Measurements from ENCODE around the gene DDX1. TPM values are rescaled to one million over a fixed set of nuclear protein-coding genes. Genes with fewer than 3 reads are reported as not detected.

Gene DDX1
- total RNA-seq, 4 donors from 2014 or later = 23.8 to 93.1 (median 56.6) TPM

DNA sequence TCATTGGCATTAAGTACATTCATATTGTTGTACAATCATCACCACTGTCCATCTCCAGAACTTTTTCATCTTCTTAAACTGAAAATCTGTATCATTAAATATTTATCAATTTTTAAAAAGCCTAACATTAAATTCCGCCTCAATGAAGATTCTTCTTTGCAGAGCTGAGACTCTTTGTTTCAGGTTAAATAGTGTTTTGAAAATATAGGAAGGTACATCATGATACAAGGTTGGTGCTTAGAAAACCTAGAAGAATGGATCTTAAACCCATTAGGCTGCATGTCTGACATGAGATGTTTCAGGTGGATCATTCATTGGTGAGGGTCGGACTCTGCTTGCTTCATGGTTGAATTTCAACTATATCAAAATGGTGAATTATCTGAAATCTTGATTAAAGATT is 30.5 kb downstream of the DDX1 start:
- H3K4me1 ChIP-seq = no peaks in the 10 kb centered on the region
- no peak for TF ChIP-seq POLR2A (IDR thresholded peaks at IDR 0.05)
- TF ChIP-seq, protein P1, sequence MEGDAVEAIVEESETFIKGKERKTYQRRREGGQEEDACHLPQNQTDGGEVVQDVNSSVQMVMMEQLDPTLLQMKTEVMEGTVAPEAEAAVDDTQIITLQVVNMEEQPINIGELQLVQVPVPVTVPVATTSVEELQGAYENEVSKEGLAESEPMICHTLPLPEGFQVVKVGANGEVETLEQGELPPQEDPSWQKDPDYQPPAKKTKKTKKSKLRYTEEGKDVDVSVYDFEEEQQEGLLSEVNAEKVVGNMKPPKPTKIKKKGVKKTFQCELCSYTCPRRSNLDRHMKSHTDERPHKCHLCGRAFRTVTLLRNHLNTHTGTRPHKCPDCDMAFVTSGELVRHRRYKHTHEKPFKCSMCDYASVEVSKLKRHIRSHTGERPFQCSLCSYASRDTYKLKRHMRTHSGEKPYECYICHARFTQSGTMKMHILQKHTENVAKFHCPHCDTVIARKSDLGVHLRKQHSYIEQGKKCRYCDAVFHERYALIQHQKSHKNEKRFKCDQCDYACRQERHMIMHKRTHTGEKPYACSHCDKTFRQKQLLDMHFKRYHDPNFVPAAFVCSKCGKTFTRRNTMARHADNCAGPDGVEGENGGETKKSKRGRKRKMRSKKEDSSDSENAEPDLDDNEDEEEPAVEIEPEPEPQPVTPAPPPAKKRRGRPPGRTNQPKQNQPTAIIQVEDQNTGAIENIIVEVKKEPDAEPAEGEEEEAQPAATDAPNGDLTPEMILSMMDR (IDR thresholded peaks at IDR 0.05) = no peak
- H3K4me3 ChIP-seq = no peak overlapping the region
- H3K27ac ChIP-seq = no peak overlapping the region
- H3K9me3 ChIP-seq = no peaks in the 10 kb centered on the region
- H3K36me3 ChIP-seq = no peaks in the 10 kb centered on the region
- no peak for DNase-seq
- intact Hi-C loops (cut with DNase I; ENCODE audit: low total_unique reads) = no loop called here
- no peaks in the 10 kb centered on the region for H3K27me3 ChIP-seq

DNA sequence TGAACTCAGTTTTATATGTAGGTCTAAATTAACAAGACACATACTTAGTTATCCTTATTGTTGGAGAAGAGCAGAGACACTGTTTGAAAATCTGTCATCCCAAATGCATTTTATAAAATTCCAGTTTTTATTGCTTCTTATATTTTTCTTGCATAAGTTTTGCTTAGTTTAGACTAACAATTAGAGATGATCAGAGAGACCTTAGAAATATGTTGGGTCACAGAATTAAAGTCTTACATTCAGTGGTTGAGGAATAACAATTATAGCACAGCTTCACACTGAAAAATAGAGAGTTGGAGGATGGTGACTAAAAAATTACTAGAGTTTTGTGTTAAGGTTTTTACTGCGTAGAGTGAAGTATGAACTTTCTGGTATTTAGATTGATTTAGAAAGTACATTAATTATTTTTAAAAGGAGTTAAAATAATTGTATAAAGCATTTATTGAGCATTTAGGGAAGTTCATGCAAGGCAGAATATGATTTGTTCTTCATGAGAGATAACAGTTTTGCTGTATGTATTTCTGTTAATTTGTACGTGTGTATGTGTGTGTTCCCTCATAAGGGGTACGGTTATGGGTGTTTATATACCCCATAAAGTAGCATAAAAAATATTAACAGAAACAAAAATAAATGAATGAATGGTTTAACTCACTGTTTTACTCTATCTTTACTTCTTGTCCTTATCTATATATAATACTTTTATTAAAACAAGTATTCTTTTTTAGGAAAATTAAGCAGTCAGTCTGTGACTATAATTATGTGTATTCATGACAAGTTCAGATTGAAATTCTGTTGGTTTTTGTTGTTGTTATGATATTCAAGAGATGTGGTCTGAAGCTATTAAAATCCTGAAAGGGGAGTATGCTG is 31.2 kb downstream of the DDX1 start:
- TF ChIP-seq POLR2A (IDR thresholded peaks at IDR 0.05) = no peak
- TF ChIP-seq, protein P1 (IDR thresholded peaks at IDR 0.05) = no peak
- Histone ChIP-seq H3K9me3 (no peaks in the 10 kb centered on the region), H3K36me3 (no peaks in the 10 kb centered on the region), H3K4me3 (no peak overlapping the region), H3K27ac (no peak overlapping the region), H3K4me1 (no peaks in the 10 kb centered on the region), H3K27me3 (no peaks in the 10 kb centered on the region)
- DNase-seq = no peak
- intact Hi-C loops (cut with DNase I; ENCODE audit: low total_unique reads) = no loop called here

DNA sequence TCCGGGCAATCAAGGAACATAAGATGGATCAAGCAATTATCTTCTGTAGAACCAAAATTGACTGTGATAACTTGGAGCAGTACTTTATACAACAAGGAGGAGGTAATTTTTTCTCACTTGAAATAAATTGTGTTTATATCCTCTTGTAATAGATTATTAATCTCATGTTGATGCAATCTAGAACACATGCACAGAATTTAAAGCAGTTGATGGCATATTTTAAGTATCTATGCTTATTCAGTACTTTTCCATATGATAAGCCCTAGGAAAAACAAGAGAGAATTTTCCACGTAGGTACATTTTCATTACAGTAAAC is 31.8 kb downstream of the DDX1 start:
- TF ChIP-seq POLR2A (IDR thresholded peaks at IDR 0.05) = no peak
- TF ChIP-seq, protein P1 (IDR thresholded peaks at IDR 0.05) = no peak
- Histone ChIP-seq H3K36me3 (no peaks in the 10 kb centered on the region), H3K4me3 (no peak overlapping the region)

DNA sequence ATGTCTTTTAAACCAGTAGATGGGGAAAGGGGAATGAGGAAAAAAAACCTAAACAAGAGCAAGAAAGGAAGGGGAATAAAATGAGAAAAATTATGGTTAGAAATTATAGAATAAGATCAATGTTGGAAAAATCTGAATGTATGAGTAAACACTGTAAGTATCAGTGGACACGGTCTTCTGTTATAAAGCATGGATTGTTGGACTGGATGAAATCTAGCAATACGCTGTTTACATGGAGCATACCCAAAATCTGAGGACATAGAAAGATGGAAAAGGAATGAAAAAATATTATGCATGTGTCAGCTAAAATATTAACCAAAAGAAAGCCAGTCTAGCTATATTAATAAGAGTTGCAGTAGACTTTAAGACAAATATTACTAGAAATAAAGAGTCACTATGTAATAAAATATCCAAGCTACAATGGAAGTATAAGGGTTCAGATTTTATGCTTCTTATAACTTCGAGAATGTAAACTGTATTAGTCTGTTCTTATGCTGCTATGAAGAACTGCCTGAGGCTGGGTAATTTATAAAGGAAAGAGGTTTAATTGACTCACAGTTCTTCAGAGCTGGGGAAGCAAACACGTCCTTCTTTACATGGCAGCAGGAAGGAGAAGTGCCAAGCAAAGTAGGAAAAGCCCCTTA is 32.4 kb downstream of the DDX1 start:
- Histone ChIP-seq H3K4me1 (no peaks in the 10 kb centered on the region), H3K27me3 (no peaks in the 10 kb centered on the region), H3K27ac (no peak overlapping the region), H3K36me3 (no peaks in the 10 kb centered on the region), H3K9me3 (no peaks in the 10 kb centered on the region), H3K4me3 (no peak overlapping the region)
- intact Hi-C loops (cut with DNase I; ENCODE audit: low total_unique reads) = no loop called here
- no peak for TF ChIP-seq POLR2A (IDR thresholded peaks at IDR 0.05)
- TF ChIP-seq, protein P1 (IDR thresholded peaks at IDR 0.05) = no peak
- no peak for DNase-seq

More for the DNA sequence above, 31.8 kb downstream of the DDX1 start:
- no peak for DNase-seq
- no peaks in the 10 kb centered on the region for H3K27me3 ChIP-seq
- no peak overlapping the region for H3K27ac ChIP-seq
- H3K9me3 ChIP-seq = no peaks in the 10 kb centered on the region
- intact Hi-C loops (cut with DNase I; ENCODE audit: low total_unique reads) = no loop called here
- no peaks in the 10 kb centered on the region for H3K4me1 ChIP-seq

DNA sequence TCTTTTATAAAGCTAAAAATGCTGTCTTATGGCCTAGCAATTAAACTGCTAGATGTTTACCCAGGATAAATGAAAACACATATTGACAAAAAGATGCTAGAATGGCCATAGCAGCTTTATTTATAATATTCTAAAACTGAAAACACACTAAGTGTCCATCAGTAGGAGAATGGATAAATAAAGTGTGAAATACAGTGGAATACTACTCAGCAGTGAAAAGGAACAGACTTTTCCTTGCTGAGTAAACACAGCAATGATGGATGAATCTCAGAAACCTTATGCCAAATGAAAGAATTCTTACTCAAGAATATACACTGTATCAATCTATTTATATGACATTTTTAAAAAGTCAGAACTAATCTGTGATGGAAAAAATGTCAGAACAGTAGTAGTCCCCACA is 33.2 kb downstream of the DDX1 start:
- DNase-seq = no peak
- no peaks in the 10 kb centered on the region for H3K27me3 ChIP-seq
- no peaks in the 10 kb centered on the region for H3K9me3 ChIP-seq
- no peaks in the 10 kb centered on the region for H3K4me1 ChIP-seq
- TF ChIP-seq, protein P1 (IDR thresholded peaks at IDR 0.05) = no peak
- no peak for TF ChIP-seq POLR2A (IDR thresholded peaks at IDR 0.05)
- H3K27ac ChIP-seq = no peak overlapping the region
- H3K36me3 ChIP-seq = no peaks in the 10 kb centered on the region
- intact Hi-C loops (cut with DNase I; ENCODE audit: low total_unique reads) = no loop called here
- H3K4me3 ChIP-seq = no peak overlapping the region

Measured in uterus (tissue), 4 donors.